ENCODE data around the gene PLPP4.

GRCh38 chr10:120478386-120478785, 21.4 kb downstream of the PLPP4 start:
- no peak for TF ChIP-seq CTCF (IDR thresholded peaks at IDR 0.05; ENCODE audit: poor library complexity, severe bottlenecking)
- TF ChIP-seq POLR2AphosphoS5 (IDR thresholded peaks at IDR 0.05): no peak
- no peak for TF ChIP-seq MXI1 (conservative IDR thresholded peaks at IDR 0.05; ENCODE audit: poor library complexity, severe bottlenecking)
- TF ChIP-seq EZH2 (IDR thresholded peaks at IDR 0.05; ENCODE audit: borderline replicate concordance, insufficient read depth, low read length, poor library complexity, severe bottlenecking): no peak
- no peak for TF ChIP-seq REST (IDR thresholded peaks at IDR 0.05; ENCODE audit: borderline replicate concordance)
- no peak for TF ChIP-seq TAF1 (IDR thresholded peaks at IDR 0.05; ENCODE audit: low read depth)

Data from neural cell (in vitro differentiated cells).